Measurements from ENCODE around the gene PPP6R2.
A peak's percentile ranks its signal among the peaks of the same experiment; 100 is the strongest.

Gene PPP6R2

DNA sequence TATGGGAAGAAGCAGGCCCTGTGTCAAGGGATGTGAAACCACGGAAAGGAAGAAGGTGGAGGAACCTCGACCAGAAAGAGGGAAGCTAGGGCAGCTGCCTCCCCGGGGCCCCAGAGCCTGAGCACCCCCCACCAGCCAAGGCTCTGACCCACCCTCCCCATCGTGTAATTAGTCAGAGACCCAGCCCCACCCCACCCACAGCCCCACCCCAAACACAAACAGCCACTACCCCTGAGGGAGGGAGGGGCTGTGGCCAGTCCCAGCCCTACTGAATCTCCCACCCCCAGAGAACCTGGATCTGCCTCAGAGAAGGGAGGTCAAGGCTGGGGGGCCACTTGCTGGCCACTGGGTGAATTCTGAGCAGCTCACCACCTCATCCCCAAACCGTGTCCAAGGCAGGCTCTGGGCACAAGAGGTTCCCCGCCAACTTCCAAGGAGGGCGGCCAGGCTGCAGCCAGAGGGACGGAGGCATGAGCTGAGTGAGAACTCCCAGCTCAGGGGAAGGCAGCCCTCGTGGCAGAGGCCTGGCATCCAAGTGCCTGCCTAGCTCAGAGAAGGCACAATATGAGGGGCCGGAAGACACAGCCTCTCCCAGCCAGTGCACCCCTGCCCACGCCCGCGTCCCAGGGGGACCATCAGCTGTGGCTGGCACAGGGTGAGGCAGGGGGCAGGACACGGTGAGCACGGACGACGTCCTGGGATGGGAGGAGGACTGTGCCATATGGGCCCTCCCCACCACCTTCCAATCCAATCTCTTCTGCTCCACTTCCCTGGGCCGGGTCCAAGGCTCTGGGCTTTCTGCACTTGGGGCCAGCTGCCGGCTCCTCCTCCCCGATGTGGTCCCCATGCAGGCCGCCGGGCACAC lies 38.4 kb upstream of the PPP6R2 start:
- FAIRE-seq (peak; percentile 65), DNase-seq (ENCODE audit: insufficient read length, low spot score) (no peak)
- TF ChIP-seq POLR2A (IDR thresholded peaks at IDR 0.05; ENCODE audit: low read depth, low read length) = no peak

DNA sequence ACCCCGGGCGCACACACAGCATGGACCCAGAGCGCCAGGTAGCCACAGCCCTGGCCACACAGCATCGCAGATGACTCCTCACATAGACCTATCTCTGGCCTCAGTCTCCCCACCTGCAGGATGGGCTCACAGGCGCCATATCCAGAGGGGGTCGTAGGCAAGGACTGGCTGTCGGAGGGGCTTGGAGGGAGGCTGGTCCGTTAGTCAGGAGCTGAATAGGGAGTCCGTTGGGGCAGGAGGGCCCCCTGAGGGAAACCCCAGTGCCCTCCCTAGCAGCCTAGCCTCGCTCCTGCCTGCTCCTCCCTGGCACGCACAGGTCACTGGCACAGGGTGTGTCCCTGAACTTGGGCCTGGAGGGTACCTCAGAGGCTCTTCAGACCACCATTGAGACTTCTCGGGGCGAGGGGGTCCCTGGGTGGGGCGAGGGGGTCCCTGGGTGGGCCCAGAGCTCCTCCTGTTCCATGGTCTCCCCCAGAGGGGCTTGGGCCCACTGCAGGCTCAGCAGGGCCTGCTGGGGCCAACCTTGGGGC lies 37.7 kb upstream of the PPP6R2 start:
- DNase-seq (ENCODE audit: insufficient read length, low spot score) (no peak), FAIRE-seq (no peak)
- TF ChIP-seq POLR2A (IDR thresholded peaks at IDR 0.05; ENCODE audit: low read depth, low read length) = no peak
- TF ChIP-seq POLR2AphosphoS5 (IDR thresholded peaks at IDR 0.05; ENCODE audit: low read depth, low read length) = no peak
- no peak for TF ChIP-seq POU2F2 (IDR thresholded peaks at IDR 0.05; ENCODE audit: low read depth, low read length)
- no peak for TF ChIP-seq SPI1 (IDR thresholded peaks at IDR 0.05; ENCODE audit: low read depth, low read length)
- no peak for TF ChIP-seq TAF1 (IDR thresholded peaks at IDR 0.05; ENCODE audit: low read depth, low read length)
- no peak for TF ChIP-seq PAX5 (IDR thresholded peaks at IDR 0.05; ENCODE audit: insufficient read depth, low read length, severe bottlenecking)

DNA sequence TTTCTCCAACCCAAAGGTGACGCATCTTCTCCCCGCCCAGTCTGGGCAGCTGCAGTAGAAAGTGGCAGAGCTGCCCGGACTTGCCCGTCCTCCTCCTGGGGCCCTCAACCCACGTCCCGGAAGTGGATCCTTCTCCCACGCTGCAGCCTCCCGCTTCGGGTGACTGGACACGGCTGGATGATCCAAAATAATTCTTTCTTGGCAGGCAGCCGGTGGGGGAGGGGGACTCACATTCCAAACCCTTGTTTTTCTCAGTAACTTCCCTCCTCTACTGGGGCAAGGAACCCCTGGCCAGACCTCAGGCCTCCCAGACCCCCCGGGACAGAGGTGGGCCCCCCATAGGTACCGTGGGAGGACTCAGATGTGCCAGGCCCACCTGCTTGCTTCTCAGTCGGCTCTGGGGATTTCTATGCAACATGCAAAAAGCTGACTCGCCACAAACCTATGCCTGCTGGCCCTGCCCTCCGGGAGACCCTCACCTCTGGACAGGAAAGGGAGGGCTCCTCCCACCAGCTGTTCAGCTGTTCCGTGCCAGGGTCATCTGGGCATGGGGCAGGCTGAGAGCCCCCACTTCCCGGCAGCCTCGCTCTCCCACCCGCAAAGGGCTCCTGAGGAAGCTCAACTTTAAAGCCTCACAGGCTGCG lies 37.1 kb upstream of the PPP6R2 start:
- DNase-seq (ENCODE audit: insufficient read length, low spot score) (no peak), FAIRE-seq (peak; percentile 89)
- TF ChIP-seq POLR2AphosphoS5 (IDR thresholded peaks at IDR 0.05; ENCODE audit: low read depth, low read length) (0 out of 2 replicates have a peak, but pooled peaks have one; percentile 32), TAF1 (IDR thresholded peaks at IDR 0.05; ENCODE audit: low read depth, low read length) (no peak)

DNA sequence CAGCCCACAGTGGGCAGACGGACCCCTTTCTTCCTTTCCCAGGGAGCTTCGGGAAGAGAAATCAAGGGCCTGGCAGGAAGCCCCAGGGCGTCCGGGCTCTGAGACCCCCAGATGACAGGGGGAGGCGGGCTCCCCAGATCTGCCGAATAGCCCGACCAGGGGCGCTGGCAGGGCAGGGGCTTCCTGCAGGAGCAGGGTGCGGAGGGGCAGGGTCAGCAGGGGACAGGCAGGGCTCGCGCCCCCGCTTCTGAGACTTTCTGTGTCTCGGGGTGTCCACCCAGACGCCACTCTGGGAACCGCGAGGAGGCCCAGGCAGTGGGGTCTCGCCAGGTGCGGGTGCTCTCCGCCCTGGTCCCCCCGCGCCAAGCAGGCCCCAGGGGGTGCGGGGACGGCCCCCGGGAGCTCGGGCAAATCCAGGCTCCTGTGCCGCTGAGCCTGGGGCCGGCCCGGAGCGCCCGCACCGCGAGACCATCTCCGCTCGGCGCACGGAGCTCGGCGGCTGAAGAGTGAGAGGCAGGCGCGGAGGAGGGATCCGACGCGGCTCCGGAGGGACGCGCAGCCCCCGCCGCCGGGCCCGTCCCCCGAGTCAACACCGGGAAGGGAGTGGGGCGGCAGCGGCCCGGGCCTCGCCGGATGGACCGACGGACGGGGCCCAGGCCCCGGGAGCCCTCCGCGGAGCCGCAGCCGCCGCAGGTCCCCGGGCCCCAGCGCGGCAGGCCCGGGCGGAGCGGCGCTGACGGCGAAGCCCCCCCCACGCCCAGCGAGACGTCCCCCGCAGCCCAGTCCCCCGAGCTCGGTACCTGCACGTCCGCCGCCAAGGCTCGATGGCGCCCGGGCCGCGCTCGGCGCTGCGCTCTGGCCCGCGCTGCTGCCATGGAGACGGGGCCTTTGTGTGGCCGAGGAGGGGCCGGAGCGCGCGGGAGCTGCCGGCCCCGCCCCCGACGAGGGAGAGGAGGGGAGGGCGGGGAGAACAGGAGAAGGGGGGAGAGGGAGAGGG lies 36.1 kb upstream of the PPP6R2 start, which contains the start of gene PLXNB2:
PLXNB2 (minus strand) TSS at position 894 of the 997 bp plus-strand sequence. CDS start 17,062 bp downstream, outside the sequence.
- DNase-seq (ENCODE audit: insufficient read length, low spot score) = peak; percentile 84
- TF ChIP-seq TAF1 (IDR thresholded peaks at IDR 0.05; ENCODE audit: low read depth, low read length) (0 out of 2 replicates have a peak, but pooled peaks have one; percentile 34), SPI1 (IDR thresholded peaks at IDR 0.05; ENCODE audit: low read depth, low read length) (no peak), POLR2A (IDR thresholded peaks at IDR 0.05; ENCODE audit: low read depth, low read length) (peak; percentile 27; the same call in 1 of the 2 replicates)
- FAIRE-seq = peak; percentile 95

DNA sequence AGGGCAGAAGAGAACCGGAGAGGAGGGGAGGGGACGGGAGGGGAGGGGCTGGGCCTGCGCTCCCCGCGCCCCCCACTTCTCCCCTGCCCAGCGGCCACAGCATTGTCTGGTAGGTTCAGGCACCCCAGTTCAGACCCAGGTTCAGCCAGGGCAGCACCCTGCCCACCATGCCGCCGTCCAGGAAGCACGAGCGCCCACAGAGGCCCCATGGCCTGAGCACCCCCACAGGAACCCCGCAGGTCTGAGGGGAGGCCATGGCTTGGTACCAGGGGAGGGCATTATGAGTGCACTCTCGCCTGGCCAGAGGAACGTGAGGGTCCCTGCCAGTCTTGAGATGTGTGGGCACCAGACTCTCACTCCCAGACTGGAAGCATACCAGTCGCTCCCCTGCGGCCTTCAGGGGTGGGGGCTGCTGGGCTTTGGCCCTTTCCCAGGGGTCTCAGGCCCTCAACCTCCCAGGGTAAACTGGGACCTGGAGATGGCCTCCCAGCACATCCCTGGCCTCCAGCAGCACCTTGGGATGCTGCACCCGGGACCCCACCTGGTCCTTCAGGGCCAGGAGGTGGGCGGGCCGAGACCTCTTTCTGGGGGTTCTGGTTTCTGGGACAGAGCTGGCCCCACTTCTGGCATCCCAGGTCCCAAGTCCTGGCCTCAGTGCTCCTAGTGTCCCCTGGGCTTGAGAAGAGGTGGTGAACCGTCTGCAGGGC lies 35.1 kb upstream of the PPP6R2 start:
- no peak for TF ChIP-seq POU2F2 (IDR thresholded peaks at IDR 0.05; ENCODE audit: low read depth, low read length)
- no peak for TF ChIP-seq POLR2AphosphoS5 (IDR thresholded peaks at IDR 0.05; ENCODE audit: low read depth, low read length)
- TF ChIP-seq POLR2A (IDR thresholded peaks at IDR 0.05; ENCODE audit: low read depth, low read length) = no peak
- FAIRE-seq (no peak), DNase-seq (ENCODE audit: insufficient read length, low spot score) (no peak)

DNA sequence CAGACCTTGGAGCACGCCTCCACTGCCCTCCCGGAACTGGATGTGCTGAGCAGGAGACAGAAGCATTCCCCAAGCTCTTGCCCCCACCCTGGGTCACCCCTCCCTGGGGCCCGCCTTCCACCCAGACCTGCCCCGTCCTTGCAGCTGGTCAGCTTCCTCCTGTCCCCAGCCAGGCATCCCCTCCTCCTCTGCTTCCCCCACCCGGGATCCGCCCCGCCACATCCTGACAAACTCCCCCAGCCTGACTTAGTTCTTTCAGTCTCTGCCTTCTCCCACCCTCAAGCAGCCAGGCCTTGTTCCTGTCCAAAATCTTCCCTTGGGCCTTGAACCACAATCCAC lies 34.6 kb upstream of the PPP6R2 start:
- no peak for DNase-seq (ENCODE audit: insufficient read length, low spot score)
- TF ChIP-seq POLR2AphosphoS5 (IDR thresholded peaks at IDR 0.05; ENCODE audit: low read depth, low read length) (no peak), POU2F2 (IDR thresholded peaks at IDR 0.05; ENCODE audit: low read depth, low read length) (no peak), SPI1 (IDR thresholded peaks at IDR 0.05; ENCODE audit: low read depth, low read length) (no peak), POLR2A (IDR thresholded peaks at IDR 0.05; ENCODE audit: low read depth, low read length) (no peak), PAX5 (IDR thresholded peaks at IDR 0.05; ENCODE audit: insufficient read depth, low read length, severe bottlenecking) (no peak), TAF1 (IDR thresholded peaks at IDR 0.05; ENCODE audit: low read depth, low read length) (no peak)
- peak; percentile 75 for FAIRE-seq

DNA sequence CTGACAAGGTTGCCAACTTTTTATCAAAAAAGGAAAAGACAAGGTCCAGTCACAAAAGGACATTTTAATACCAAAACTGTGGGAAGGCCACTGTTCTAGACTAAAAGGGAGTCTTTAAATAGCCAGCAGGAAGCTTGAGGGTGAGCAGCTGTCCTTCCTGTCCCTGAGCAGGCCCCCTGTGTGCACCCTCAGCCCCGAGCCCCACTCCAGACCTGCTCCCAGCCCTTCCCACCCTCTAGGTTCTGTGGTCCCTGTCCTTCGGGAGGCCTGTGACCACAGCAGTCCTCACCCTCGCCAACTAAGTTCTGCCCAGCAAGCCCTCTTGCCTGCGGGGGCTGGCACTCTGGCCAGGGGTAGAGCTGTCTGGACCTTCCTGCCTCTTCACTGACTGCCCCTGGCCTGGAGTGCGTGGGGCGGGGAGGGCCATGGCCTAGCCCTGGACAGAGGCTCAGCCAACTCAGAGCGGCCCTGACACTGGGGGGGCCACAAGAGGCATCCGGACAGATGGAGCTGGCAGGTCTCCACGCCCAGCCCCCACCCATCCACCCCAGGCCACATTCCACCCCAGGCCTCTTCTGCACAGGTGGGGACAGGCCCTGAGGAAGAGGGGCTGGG lies 34.0 kb upstream of the PPP6R2 start:
- no peak for TF ChIP-seq PAX5 (IDR thresholded peaks at IDR 0.05; ENCODE audit: insufficient read depth, low read length, severe bottlenecking)
- DNase-seq (ENCODE audit: insufficient read length, low spot score) (no peak), FAIRE-seq (no peak)

DNA sequence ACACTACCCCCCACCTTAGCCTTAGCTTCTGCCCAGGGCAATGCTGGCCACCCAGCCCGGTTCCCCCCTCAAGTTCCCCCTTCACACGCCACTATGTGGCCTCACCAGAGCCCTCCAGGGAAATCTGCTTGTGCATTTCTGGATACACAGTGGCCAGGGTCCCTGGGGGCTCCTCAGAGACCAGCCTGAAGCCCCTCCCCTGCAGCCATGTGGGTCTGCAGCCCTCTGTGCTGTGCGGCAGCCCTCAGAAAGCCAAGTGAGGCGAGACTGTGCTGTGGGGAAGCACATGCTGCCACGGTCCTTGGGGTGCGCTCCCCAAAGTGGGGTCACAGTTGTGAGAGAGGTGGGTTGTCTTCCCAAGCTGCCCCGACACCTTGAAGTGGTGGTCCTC lies 33.5 kb upstream of the PPP6R2 start:
- DNase-seq (ENCODE audit: insufficient read length, low spot score) = no peak
- FAIRE-seq = no peak
- TF ChIP-seq SPI1 (IDR thresholded peaks at IDR 0.05; ENCODE audit: low read depth, low read length) (no peak), POLR2A (IDR thresholded peaks at IDR 0.05; ENCODE audit: low read depth, low read length) (no peak)

DNA sequence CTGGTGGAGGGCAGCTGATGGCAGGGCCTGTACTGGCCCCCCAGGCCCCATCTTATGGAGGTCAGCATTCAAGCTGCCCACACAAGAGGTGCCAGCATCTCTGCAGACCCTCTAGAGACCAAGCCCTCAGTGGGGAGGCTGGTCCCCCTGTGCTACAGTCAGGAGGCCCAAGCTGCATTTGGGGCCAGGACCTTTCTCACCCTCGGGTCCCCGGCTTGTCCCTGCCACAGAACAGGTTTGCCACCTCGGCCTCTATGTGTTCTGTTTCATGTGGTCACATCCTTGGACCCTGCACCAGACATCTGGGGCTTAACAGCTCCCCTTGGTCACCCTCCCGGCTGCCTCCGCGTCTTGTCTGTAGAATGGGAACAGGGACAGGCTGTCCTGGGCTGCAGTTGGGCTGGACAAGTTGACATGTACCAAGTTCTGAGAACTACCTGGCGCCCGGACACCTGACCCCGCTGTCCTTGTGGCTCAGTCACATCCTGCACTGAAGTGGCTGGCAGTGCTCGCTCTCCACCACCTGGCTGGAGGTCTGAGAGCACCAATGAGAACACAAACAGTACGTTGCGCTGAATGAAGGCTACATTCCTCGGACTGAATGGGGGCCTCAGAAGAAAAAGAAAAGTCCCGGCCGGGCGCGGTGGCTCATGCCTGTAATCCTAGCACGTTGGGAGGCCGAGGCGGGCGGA lies 33.0 kb upstream of the PPP6R2 start:
- FAIRE-seq (no peak), DNase-seq (ENCODE audit: insufficient read length, low spot score) (no peak)
- TF ChIP-seq POLR2AphosphoS5 (IDR thresholded peaks at IDR 0.05; ENCODE audit: low read depth, low read length) = no peak
- no peak for TF ChIP-seq TAF1 (IDR thresholded peaks at IDR 0.05; ENCODE audit: low read depth, low read length)
- no peak for TF ChIP-seq PAX5 (IDR thresholded peaks at IDR 0.05; ENCODE audit: insufficient read depth, low read length, severe bottlenecking)
- no peak for TF ChIP-seq SPI1 (IDR thresholded peaks at IDR 0.05; ENCODE audit: low read depth, low read length)
- no peak for TF ChIP-seq POLR2A (IDR thresholded peaks at IDR 0.05; ENCODE audit: low read depth, low read length)
- TF ChIP-seq POU2F2 (IDR thresholded peaks at IDR 0.05; ENCODE audit: low read depth, low read length) = no peak

Measured in GM12891 (cell line).